ENCODE data around the gene SNAP47. TPM values are rescaled to one million over a fixed set of nuclear protein-coding genes. Genes with fewer than 3 reads are reported as not detected.

The SNAP47 gene
- polyA plus RNA-seq, 1 donor (not counting 4 experiments of a cell fraction or from before 2014, with no cell fraction given): 24.8 TPM

DNA sequence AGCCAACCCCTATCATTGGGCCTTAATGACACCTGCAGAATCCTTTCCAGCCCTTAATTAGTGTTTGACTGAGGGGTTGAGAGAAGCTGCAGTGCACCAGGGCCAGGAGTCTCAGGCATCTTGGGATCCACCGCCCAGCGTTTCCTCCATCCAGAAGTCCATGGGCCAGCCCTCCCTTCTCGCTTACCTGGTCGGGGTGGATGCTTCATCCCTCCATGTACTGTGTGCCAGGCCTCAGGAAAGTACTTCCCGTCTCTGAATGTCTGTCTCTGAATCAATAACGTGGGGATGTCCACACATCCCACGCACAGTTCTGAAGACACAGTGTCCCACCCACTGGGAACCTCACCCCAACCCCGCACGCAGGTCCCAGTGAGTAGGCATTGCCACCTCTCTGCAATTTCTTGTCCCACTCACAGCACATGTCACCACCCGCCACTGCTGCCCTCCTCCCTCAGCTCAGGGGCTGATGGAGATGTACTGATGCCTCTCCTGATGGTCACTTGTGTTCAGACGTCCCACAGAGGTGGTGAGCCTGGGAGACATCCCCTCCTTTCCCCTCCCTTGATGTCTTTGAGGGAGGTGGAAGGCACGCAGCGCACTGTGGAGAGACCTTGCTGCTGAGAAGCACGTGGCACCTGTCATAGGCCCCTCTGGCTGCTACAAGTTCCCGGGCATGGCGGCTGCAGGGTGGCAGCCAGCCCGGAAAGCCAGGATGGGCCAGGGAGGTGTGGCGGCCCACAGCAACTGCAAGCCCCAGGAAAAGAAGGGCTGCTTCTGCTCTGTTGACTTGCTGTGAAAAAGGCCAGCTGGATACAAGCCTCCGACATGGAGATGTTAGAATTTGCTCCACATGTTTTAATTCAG lies 50.8 kb downstream of the SNAP47 start:
- no peak overlapping the region for H3K4me2 ChIP-seq (ENCODE audit: control insufficient read depth, extremely low read depth, insufficient read depth, low read depth, low read length)
- no peak overlapping the region for H3K4me3 ChIP-seq (ENCODE audit: control insufficient read depth in 2 of 3, extremely low read depth in 1 of 3, insufficient read depth in 2 of 3, low read depth in 1 of 3, low read length in 3 of 3)
- no peak for FAIRE-seq
- H3K79me2 ChIP-seq (ENCODE audit: control insufficient read depth, insufficient read depth, low read length): no peaks in the 10 kb centered on the region
- H3K9me3 ChIP-seq (ENCODE audit: control insufficient read depth, low read depth, low read length): no peaks in the 10 kb centered on the region
- peaks cover 4% of the 10 kb centered on the region for H3K27me3 ChIP-seq (ENCODE audit: control insufficient read depth, extremely low read depth, insufficient read depth, low read length)
- dilution Hi-C loops (cut with MboI; ENCODE audit: extremely low pct_ligation_motif_present, low sequenced_read_pairs): no loop called here
- H2AFZ ChIP-seq (ENCODE audit: control insufficient read depth, low read length): no peak overlapping the region
- no peak overlapping the region for H3K9ac ChIP-seq (ENCODE audit: control insufficient read depth, extremely low read depth, insufficient read depth, low read length)
- no peaks in the 10 kb centered on the region for H4K20me1 ChIP-seq (ENCODE audit: control insufficient read depth, extremely low read depth, insufficient read depth, low read length)
- no peaks in the 10 kb centered on the region for H3K9me1 ChIP-seq (ENCODE audit: control insufficient read depth, extremely low read depth, insufficient read depth, low read length)
- peaks cover 6% of the 10 kb centered on the region for H3K4me1 ChIP-seq (ENCODE audit: control insufficient read depth, extremely low read depth, insufficient read depth, low read length)
- H3K36me3 ChIP-seq (ENCODE audit: control insufficient read depth in 2 of 2, extremely low read depth in 1 of 2, insufficient read depth in 2 of 2, low read length in 2 of 2): peaks cover 4% of the 10 kb centered on the region in 2 experiments
- H3K27ac ChIP-seq (ENCODE audit: control insufficient read depth, insufficient read depth, low read length): no peak overlapping the region
- no peak for DNase-seq (ENCODE audit: low read depth, low spot score)
- TF ChIP-seq CTCF (optimal IDR thresholded peaks at IDR 0.05 in 1 of 3, IDR thresholded peaks at IDR 0.05 in 1 of 3, conservative IDR thresholded peaks at IDR 0.05 in 1 of 3; ENCODE audit: extremely low read depth in 1 of 3, insufficient read depth in 2 of 3, low read length in 3 of 3): no peak

- Histone ChIP-seq H3K27me3 (ENCODE audit: control insufficient read depth, extremely low read depth, insufficient read depth, low read length) (peaks cover 4% of the 10 kb centered on the region), H3K9me3 (ENCODE audit: control insufficient read depth, low read depth, low read length) (no peaks in the 10 kb centered on the region), H3K36me3 (ENCODE audit: control insufficient read depth in 2 of 2, extremely low read depth in 1 of 2, insufficient read depth in 2 of 2, low read length in 2 of 2) (peaks cover 3 to 4% of the 10 kb centered on the region in 2 experiments), H4K20me1 (ENCODE audit: control insufficient read depth, extremely low read depth, insufficient read depth, low read length) (no peaks in the 10 kb centered on the region), H3K27ac (ENCODE audit: control insufficient read depth, insufficient read depth, low read length) (peak overlapping the region; percentile 36), H3K9me1 (ENCODE audit: control insufficient read depth, extremely low read depth, insufficient read depth, low read length) (no peaks in the 10 kb centered on the region), H2AFZ (ENCODE audit: control insufficient read depth, low read length) (peak overlapping the region; percentile 48), H3K9ac (ENCODE audit: control insufficient read depth, extremely low read depth, insufficient read depth, low read length) (peak overlapping the region; percentile 62), H3K4me1 (ENCODE audit: control insufficient read depth, extremely low read depth, insufficient read depth, low read length) (peaks cover 6% of the 10 kb centered on the region), H3K4me3 (ENCODE audit: control insufficient read depth in 2 of 3, extremely low read depth in 1 of 3, insufficient read depth in 2 of 3, low read depth in 1 of 3, low read length in 3 of 3) (peak overlapping the region; percentile 56 to 67 (median 58)), H3K79me2 (ENCODE audit: control insufficient read depth, insufficient read depth, low read length) (no peaks in the 10 kb centered on the region), H3K4me2 (ENCODE audit: control insufficient read depth, extremely low read depth, insufficient read depth, low read depth, low read length) (peak overlapping the region; percentile 88)
- FAIRE-seq (no peak), DNase-seq (ENCODE audit: low read depth, low spot score) (no peak)
- dilution Hi-C loops (cut with MboI; ENCODE audit: extremely low pct_ligation_motif_present, low sequenced_read_pairs): no loop called here
- no peak for TF ChIP-seq CTCF (optimal IDR thresholded peaks at IDR 0.05 in 1 of 3, IDR thresholded peaks at IDR 0.05 in 1 of 3, conservative IDR thresholded peaks at IDR 0.05 in 1 of 3; ENCODE audit: extremely low read depth in 1 of 3, insufficient read depth in 2 of 3, low read length in 3 of 3)
- no peak for TF ChIP-seq EZH2 (IDR thresholded peaks at IDR 0.05; ENCODE audit: low read length)
Observed at GRCh38 chr1:227786673-227787512, 51.7 kb downstream of the SNAP47 start.
